ENCODE data around the gene NOTCH1. TPM values are rescaled to one million over a fixed set of nuclear protein-coding genes. Genes with fewer than 3 reads are reported as not detected.

NOTCH1 gene
- total and polyA plus RNA-seq, 2 of the 13 experiments (the other 11 are each of a cell fraction or from before 2014, with no cell fraction given), result 0.09 to 0.35 TPM

GRCh38 chr9:136451221-136451877, 94.5 kb downstream of the NOTCH1 start:
- no peak overlapping the region for H3K4me3 ChIP-seq (replicated peaks in 1 of 3; ENCODE audit: insufficient read depth in 1 of 3, low read depth in 2 of 3, low read length in 3 of 3)
- no peak for ATAC-seq
- 96% methylated on average over 26 of the region's 26 CpGs for WGBS (ENCODE audit: low lambda C conversion rate)
- TF ChIP-seq ZNF230 (CRISPR knock-in tag; IDR thresholded peaks at IDR 0.05) (no peak), BCL3 (CRISPR knock-in tag; IDR thresholded peaks at IDR 0.05) (no peak), ZNF317 (CRISPR knock-in tag; IDR thresholded peaks at IDR 0.05) (no peak), SAFB2 (CRISPR knock-in tag; IDR thresholded peaks at IDR 0.05; ENCODE audit: borderline replicate concordance, low read depth) (no peak), ARHGAP35 (CRISPR knock-in tag; IDR thresholded peaks at IDR 0.05; ENCODE audit: borderline replicate concordance) (no peak), ZNF362 (CRISPR knock-in tag; IDR thresholded peaks at IDR 0.05; ENCODE audit: borderline replicate concordance) (no peak), ZNF672 (CRISPR knock-in tag; IDR thresholded peaks at IDR 0.05) (no peak), PLRG1 (conservative IDR thresholded peaks at IDR 0.05) (no peak), SIX4 (CRISPR knock-in tag; IDR thresholded peaks at IDR 0.05) (no peak), ZNF691 (CRISPR knock-in tag; IDR thresholded peaks at IDR 0.05; ENCODE audit: borderline replicate concordance, low read depth) (no peak), HNF1B (CRISPR knock-in tag; IDR thresholded peaks at IDR 0.05) (no peak), MIER2 (CRISPR knock-in tag; IDR thresholded peaks at IDR 0.05) (no peak), ZNF558 (CRISPR knock-in tag; IDR thresholded peaks at IDR 0.05; ENCODE audit: borderline replicate concordance) (no peak), HMGXB4 (CRISPR knock-in tag; IDR thresholded peaks at IDR 0.05; ENCODE audit: borderline replicate concordance in 1 of 2, low read depth in 1 of 2) (no peak), GABPB1 (CRISPR knock-in tag; IDR thresholded peaks at IDR 0.05) (no peak), REPIN1 (CRISPR knock-in tag; IDR thresholded peaks at IDR 0.05; ENCODE audit: borderline replicate concordance, low read depth) (no peak)
- BruUV-seq (replicated peaks), result no TSS peak
- DNase-seq (ENCODE audit: low spot score), result no peak
- CTCF ChIA-PET (ENCODE audit: low intra/inter-chr PET ratio, low total read pairs), result no interaction called here
- no peak for FAIRE-seq
- peaks cover 51 to 76% of the 10 kb centered on the region in 2 experiments; a peak in 4 of 5 replicates for H3K36me3 ChIP-seq (replicated peaks in 1 of 2; ENCODE audit: control insufficient read depth in 1 of 2, insufficient read depth in 2 of 2, low read length in 2 of 2)
- in situ Hi-C loops (cut with HindIII; ENCODE audit: extremely low pct_ligation_motif_present, low pct_unique_long_range_greater_than_20kb), result no loop called here
- H2AFZ ChIP-seq (ENCODE audit: low read length), result no peak overlapping the region
- no peaks in the 10 kb centered on the region for H3K79me2 ChIP-seq (ENCODE audit: insufficient read depth, low read length)
- H3K27me3 ChIP-seq (ENCODE audit: control insufficient read depth in 1 of 2, insufficient read depth in 2 of 2, low read length in 2 of 2), result no peaks in the 10 kb centered on the region
- H3K9me3 ChIP-seq (ENCODE audit: low read length), result no peaks in the 10 kb centered on the region
- POLR2A ChIA-PET, result no interaction called here
- H3K4me2 ChIP-seq (ENCODE audit: low read depth, low read length), result no peak overlapping the region
- H3K4me1 ChIP-seq (ENCODE audit: insufficient read depth, low read length), result no peaks in the 10 kb centered on the region
- no peak overlapping the region for H3K9ac ChIP-seq (ENCODE audit: insufficient read depth, low read depth, low read length)
- H4K20me1 ChIP-seq (ENCODE audit: insufficient read depth, low read length), result no peaks in the 10 kb centered on the region
- no peak overlapping the region for H3K27ac ChIP-seq (ENCODE audit: extremely low read length, insufficient read depth, low read length)
- intact Hi-C loops (cut with micrococcal nuclease; ENCODE audit: unreplicated experiment), result no loop called here
